Measurements from ENCODE around the gene ARSK. TPM values are rescaled to one million over a fixed set of nuclear protein-coding genes. Genes with fewer than 3 reads are reported as not detected.

ARSK gene
- polyA plus RNA-seq, 1 of the 3 experiments (the other 2 are of a cell fraction) = 5.6 TPM

DNA sequence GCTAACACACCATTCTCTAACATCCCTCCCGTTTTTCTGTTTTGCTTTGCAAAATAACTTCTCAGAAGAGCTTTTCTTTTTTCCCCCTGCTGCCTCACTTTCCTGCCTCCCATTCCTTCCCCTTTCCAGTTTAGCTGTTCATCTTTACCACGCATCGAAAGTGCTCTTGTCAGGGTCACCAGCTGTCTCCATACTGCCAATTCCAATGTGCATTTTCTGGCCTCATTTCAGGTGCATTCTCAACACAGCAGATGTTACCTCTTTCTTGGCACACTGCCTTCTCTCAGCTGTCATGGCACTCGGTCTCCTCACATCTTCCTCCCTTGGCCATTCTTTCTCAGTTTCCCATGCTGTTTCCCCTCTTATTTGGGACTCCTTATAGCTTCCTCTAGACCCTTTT lies 9.5 kb downstream of the ARSK start:
- Histone ChIP-seq H3K4me3 (ENCODE audit: low read depth in 2 of 2, low read length in 1 of 2) (no peak overlapping the region), H4K20me1 (ENCODE audit: insufficient read depth) (no peaks in the 10 kb centered on the region), H2AFZ (ENCODE audit: low read depth) (no peak overlapping the region), H3K36me3 (replicated peaks in 1 of 2; ENCODE audit: control insufficient read depth in 1 of 2, insufficient read depth in 2 of 2, low read length in 1 of 2) (peaks cover 16 to 19% of the 10 kb centered on the region in 2 experiments), H3K27ac (ENCODE audit: low read depth in 2 of 2, low read length in 1 of 2) (no peak overlapping the region), H3K79me2 (ENCODE audit: insufficient read depth) (no peaks in the 10 kb centered on the region), H3K9me2 (no peaks in the 10 kb centered on the region), H3K4me2 (no peak overlapping the region), H3K27me3 (ENCODE audit: insufficient read depth) (no peaks in the 10 kb centered on the region), H3F3A (replicated peaks; ENCODE audit: insufficient read depth) (no peaks in the 10 kb centered on the region), H3K9me3 (no peaks in the 10 kb centered on the region), H3K9ac (no peak overlapping the region), H3K4me1 (ENCODE audit: control insufficient read depth in 1 of 2, insufficient read depth in 2 of 2, low read depth in 1 of 2, low read length in 1 of 2) (no peaks in the 10 kb centered on the region; a peak in 1 of 4 replicates)
- no peak for DNase-seq
- ChIA-PET POLR2A (no interaction called here), CTCF (interaction anchor here (0.5 to 1.1 kb wide), 2 partner anchors 10 to 26 kb away, joined by 3 read pairs; partner anchors contain the start of genes ARSK and SKIC3)
- no peak for TF ChIP-seq GABPA (IDR thresholded peaks at IDR 0.05; ENCODE audit: low read depth)
- no peak for TF ChIP-seq IRF3 (IDR thresholded peaks at IDR 0.05; ENCODE audit: low read depth, low read length)
- no peak for TF ChIP-seq POLR2AphosphoS5 (IDR thresholded peaks at IDR 0.05; ENCODE audit: low read depth, low read length)
- no peak for TF ChIP-seq MEF2A (IDR thresholded peaks at IDR 0.05; ENCODE audit: borderline replicate concordance, low read depth)
- no peak for TF ChIP-seq MAX (IDR thresholded peaks at IDR 0.05; ENCODE audit: low read depth)
- no peak for TF ChIP-seq NFIC (IDR thresholded peaks at IDR 0.05; ENCODE audit: borderline replicate concordance)
- no peak for TF ChIP-seq FOSL2 (IDR thresholded peaks at IDR 0.05; ENCODE audit: borderline replicate concordance, low read depth)
- TF ChIP-seq TCF12 (IDR thresholded peaks at IDR 0.05) = no peak
- TF ChIP-seq YY1 (IDR thresholded peaks at IDR 0.05; ENCODE audit: low read depth) = no peak
- 85% methylated on average over 4 of the region's 4 CpGs for WGBS (ENCODE audit: low lambda C conversion rate)

GRCh38 chr5:95565280-95565920 lies 10.5 kb downstream of the ARSK start:
- Histone ChIP-seq H3F3A (replicated peaks; ENCODE audit: insufficient read depth) (no peaks in the 10 kb centered on the region), H3K36me3 (replicated peaks in 1 of 2; ENCODE audit: control insufficient read depth in 1 of 2, insufficient read depth in 2 of 2, low read length in 1 of 2) (peaks cover 16 to 19% of the 10 kb centered on the region in 2 experiments), H4K20me1 (ENCODE audit: insufficient read depth) (no peaks in the 10 kb centered on the region), H3K9me2 (no peaks in the 10 kb centered on the region), H3K27ac (ENCODE audit: low read depth in 2 of 2, low read length in 1 of 2) (no peak overlapping the region), H3K9me3 (no peaks in the 10 kb centered on the region), H3K79me2 (ENCODE audit: insufficient read depth) (no peaks in the 10 kb centered on the region), H3K4me3 (ENCODE audit: low read depth in 2 of 2, low read length in 1 of 2) (no peak overlapping the region), H3K9ac (no peak overlapping the region), H2AFZ (ENCODE audit: low read depth) (no peak overlapping the region), H3K4me1 (ENCODE audit: control insufficient read depth in 1 of 2, insufficient read depth in 2 of 2, low read depth in 1 of 2, low read length in 1 of 2) (no peaks in the 10 kb centered on the region; a peak in 2 of 4 replicates), H3K4me2 (no peak overlapping the region), H3K27me3 (ENCODE audit: insufficient read depth) (no peaks in the 10 kb centered on the region)
- DNase-seq = no peak
- POLR2A ChIA-PET = no interaction called here
- 85% methylated on average over 4 of the region's 4 CpGs for WGBS (ENCODE audit: low lambda C conversion rate)
- CTCF ChIA-PET = no interaction called here
- no peak for TF ChIP-seq MXI1 (IDR thresholded peaks at IDR 0.05; ENCODE audit: low read depth, low read length)

DNA sequence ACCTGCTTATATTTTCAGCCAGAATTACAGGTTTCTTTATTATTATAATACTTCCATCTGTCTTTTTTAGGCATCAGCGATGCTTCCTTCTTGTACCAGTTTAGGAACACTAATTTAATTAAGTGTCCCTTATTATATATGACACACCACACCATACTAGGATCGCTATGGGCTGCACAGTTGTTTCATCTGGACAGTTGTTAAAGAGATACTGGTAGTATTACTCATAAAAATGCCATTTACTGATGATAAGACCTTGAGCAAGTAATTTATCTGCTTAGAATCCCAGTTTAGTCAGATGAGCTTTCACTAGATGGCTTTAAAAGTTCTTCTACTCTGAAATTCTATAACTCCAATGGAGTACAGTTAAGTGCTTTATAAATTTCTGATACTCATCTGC lies 17.1 kb downstream of the ARSK start:
- no peak overlapping the region for H3K4me3 ChIP-seq (ENCODE audit: low read depth in 2 of 2, low read length in 1 of 2)
- ChIA-PET POLR2A (no interaction called here), CTCF (no interaction called here)
- H3F3A ChIP-seq (replicated peaks; ENCODE audit: insufficient read depth) = peaks cover 3% of the 10 kb centered on the region
- no peaks in the 10 kb centered on the region for H4K20me1 ChIP-seq (ENCODE audit: insufficient read depth)
- H3K9ac ChIP-seq = no peak overlapping the region
- H3K9me2 ChIP-seq = no peaks in the 10 kb centered on the region
- no peak overlapping the region for H3K4me2 ChIP-seq
- H3K79me2 ChIP-seq (ENCODE audit: insufficient read depth) = no peaks in the 10 kb centered on the region
- peaks cover 14 to 19% of the 10 kb centered on the region in 2 experiments for H3K36me3 ChIP-seq (replicated peaks in 1 of 2; ENCODE audit: control insufficient read depth in 1 of 2, insufficient read depth in 2 of 2, low read length in 1 of 2)
- H3K27ac ChIP-seq (ENCODE audit: low read depth in 2 of 2, low read length in 1 of 2) = no peak overlapping the region
- no peaks in the 10 kb centered on the region for H3K27me3 ChIP-seq (ENCODE audit: insufficient read depth)
- H3K4me1 ChIP-seq (ENCODE audit: control insufficient read depth in 1 of 2, insufficient read depth in 2 of 2, low read depth in 1 of 2, low read length in 1 of 2) = no peaks in the 10 kb centered on the region; a peak in 1 of 4 replicates
- no peak overlapping the region for H2AFZ ChIP-seq (ENCODE audit: low read depth)
- H3K9me3 ChIP-seq = no peaks in the 10 kb centered on the region
- 69% methylated on average over 2 of the region's 2 CpGs for WGBS (ENCODE audit: low lambda C conversion rate)
- DNase-seq = no peak
- TF ChIP-seq FOXJ3 (CRISPR knock-in tag; IDR thresholded peaks at IDR 0.05) (no peak), SMC3 (IDR thresholded peaks at IDR 0.05; ENCODE audit: low read depth, low read length) (no peak), RAD21 (IDR thresholded peaks at IDR 0.05; ENCODE audit: low read length) (no peak), SIN3A (IDR thresholded peaks at IDR 0.05; ENCODE audit: borderline replicate concordance, low read depth, low read length) (no peak), CHD2 (IDR thresholded peaks at IDR 0.05; ENCODE audit: low read length, partially characterized antibody) (no peak), MXI1 (IDR thresholded peaks at IDR 0.05; ENCODE audit: low read depth, low read length) (no peak), EP300 (IDR thresholded peaks at IDR 0.05; ENCODE audit: borderline replicate concordance in 1 of 2, low read depth in 1 of 2, low read length in 1 of 2) (no peak), JUND (IDR thresholded peaks at IDR 0.05) (no peak), FOXM1 (IDR thresholded peaks at IDR 0.05; ENCODE audit: low read depth) (no peak), TAF1 (IDR thresholded peaks at IDR 0.05; ENCODE audit: borderline replicate concordance, low read depth, low read length) (no peak), RXRA (IDR thresholded peaks at IDR 0.05; ENCODE audit: borderline replicate concordance, low read depth) (no peak), RFX5 (IDR thresholded peaks at IDR 0.05; ENCODE audit: low read length) (no peak), RCOR1 (IDR thresholded peaks at IDR 0.05; ENCODE audit: low read length) (no peak), GATA2 (CRISPR knock-in tag; IDR thresholded peaks at IDR 0.05) (no peak)
- TF ChIP-seq, protein P1, sequence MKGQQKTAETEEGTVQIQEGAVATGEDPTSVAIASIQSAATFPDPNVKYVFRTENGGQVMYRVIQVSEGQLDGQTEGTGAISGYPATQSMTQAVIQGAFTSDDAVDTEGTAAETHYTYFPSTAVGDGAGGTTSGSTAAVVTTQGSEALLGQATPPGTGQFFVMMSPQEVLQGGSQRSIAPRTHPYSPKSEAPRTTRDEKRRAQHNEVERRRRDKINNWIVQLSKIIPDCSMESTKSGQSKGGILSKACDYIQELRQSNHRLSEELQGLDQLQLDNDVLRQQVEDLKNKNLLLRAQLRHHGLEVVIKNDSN (IDR thresholded peaks at IDR 0.05; ENCODE audit: borderline replicate concordance, low read depth) = no peak

All from SK-N-SH (cell line).